ENCODE measurements around the gene SLC28A2.
"Not testable (repeated sequence)": the region's sequence is repeated elsewhere in the genome, so short reads cannot be mapped to it uniquely, and the experiment has no call there.

Gene SLC28A2, protein sequence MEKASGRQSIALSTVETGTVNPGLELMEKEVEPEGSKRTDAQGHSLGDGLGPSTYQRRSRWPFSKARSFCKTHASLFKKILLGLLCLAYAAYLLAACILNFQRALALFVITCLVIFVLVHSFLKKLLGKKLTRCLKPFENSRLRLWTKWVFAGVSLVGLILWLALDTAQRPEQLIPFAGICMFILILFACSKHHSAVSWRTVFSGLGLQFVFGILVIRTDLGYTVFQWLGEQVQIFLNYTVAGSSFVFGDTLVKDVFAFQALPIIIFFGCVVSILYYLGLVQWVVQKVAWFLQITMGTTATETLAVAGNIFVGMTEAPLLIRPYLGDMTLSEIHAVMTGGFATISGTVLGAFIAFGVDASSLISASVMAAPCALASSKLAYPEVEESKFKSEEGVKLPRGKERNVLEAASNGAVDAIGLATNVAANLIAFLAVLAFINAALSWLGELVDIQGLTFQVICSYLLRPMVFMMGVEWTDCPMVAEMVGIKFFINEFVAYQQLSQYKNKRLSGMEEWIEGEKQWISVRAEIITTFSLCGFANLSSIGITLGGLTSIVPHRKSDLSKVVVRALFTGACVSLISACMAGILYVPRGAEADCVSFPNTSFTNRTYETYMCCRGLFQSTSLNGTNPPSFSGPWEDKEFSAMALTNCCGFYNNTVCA

DNA sequence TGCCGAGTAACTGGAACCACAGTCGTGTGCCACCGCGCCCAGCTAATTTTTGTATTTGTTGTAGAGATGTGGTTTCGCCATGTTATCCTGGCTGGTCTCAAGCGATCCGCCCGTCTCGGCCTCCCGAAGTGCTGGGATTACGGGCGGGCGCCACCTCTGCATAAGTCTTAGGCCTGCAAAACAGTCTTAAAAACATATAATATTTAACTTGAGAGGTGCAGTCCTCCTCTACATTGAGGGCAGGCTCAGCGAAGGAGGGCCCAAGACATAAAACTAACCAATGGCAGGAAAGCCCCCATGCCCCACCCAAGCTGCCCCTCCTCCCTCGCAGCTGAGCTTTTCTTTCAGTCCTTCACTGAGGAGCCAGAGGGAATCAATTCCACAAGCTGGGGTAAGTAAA, at the start of gene SLC28A2:
Gene SLC28A2 (plus strand): TSS at position 347 of the 400 bp plus-strand sequence. CDS start 982 bp downstream, outside the sequence.
- no peak for DNase-seq

DNA sequence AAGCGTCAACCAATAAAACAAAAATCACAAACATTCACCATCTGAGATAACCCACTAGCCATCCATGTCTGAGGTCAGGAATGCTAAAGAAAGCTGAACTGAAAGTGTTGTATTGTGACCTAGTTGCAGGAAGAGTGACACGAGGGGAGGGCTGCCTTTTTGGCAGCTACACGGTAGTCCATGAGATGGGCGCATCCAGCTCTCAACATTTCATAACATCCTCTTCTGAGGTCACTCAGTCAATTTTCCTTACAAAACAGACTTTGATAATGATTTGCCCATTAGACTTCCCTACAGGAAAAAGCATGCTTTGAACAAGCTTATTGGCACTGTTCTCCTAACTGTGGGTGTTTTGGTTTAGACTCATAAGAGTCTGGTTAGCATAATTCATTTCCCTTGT, 48.9 kb upstream of the SLC28A2 start:
- no peak for DNase-seq

DNA sequence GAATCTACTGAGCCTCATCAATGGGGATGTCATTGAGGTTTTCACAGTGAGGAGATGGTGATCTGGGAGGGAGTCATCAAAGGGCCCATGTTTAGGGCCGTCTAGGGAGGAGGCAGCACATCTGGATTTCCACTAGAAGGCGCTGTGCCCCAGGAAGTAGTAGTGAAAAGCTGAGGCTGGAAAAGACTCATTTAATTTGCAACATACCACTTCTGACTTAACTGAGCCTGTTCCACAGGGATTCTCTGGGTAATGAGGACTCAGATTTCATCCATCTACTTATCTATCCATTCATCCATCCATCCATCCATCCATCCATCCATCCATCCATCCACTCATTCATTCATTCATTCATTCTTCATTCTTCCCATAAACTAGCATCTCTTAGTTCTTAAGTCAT, 46.8 kb upstream of the SLC28A2 start:
- DNase-seq: no peak

DNA sequence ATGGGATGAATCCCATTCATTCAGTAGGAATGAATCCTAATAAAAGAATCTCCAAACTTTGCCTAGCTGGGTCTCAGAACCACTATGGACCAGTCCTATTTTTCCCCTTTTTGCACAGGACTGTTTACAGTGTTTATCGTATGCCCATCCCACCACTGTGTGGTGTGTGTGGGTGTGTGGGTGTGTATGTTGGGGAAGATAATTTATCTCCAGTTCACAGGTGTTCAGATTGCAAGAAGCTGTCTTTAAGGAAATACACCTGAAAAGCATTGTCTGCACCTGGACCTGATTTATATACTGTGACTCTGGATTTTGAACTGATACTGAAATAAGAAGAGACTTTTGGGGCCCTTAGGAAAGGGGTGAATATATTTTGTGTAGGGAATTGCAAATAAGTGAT, 39.5 kb upstream of the SLC28A2 start:
- no peak for DNase-seq

DNA sequence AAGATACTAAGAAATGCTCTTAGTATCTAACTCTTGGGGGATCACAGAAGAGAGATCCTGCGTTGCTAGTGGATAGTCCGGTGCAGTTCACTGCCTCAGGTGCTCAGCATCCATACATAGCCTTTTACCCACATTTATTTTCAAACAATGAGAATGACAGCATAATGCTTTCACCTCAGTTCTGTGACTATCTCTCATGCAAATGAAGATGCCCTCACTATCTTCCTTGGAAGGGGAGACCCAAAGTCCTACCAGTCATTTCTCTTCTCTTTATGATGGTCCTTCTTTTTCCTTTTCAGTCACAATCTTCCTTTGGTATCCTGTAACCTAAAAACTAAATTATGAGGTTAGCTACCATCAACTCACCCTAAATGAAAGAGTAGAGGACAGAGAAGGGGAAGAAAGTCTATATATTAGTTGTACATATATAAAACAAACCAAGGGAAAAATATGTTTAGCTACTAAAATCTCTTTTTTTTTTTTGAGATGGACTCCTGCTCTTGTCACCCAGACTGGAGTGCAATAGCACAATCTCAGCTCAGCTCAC, 30.9 kb upstream of the SLC28A2 start:
- no peak for DNase-seq

DNA sequence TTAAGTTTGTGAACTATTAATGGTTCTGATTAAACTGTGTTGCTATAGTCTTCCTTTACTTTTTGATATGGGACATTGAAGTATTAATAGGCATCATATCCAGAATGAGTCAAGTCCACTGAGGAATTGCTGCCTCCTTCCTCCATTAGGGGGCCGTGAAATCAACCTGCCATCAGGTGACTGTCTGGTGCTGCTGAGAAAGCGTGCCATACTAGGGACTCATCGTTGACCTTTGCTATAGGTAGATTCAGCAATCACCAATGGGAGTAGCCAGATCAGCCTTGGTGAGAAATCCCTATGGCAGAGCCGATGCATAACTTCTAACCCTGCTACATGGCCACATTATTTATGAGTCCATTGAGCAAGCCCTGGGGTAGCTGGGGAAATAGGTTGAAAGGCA, 30.1 kb upstream of the SLC28A2 start:
- no peak for DNase-seq

DNA sequence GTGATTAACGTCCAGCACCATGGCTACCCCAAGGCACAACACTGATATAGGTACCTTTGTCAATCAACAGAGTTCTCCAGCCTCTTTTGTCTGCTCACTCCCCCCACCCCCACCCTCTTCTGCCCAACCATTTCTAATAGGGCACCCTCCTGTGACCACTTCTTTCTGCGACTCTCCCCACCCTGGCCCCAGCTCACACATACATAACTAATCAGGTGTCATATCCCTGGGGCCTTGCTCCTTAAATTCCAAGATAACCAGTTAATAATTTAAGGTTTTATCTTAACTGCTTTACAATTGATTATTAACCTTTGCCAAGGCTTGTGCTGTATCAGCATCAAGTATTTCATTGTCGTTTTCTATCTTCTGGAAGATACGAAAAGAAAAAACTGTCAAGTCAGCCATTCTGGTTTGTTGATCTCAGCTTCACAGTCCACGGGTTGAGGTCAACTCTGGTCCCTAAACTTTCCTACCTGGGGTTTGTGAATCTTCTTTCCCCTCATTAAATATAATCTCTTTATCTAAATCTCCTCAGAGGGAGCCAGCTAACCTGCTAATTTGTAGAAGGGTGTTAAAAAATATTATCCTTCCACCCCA, 27.3 kb upstream of the SLC28A2 start:
- DNase-seq: no peak

DNA sequence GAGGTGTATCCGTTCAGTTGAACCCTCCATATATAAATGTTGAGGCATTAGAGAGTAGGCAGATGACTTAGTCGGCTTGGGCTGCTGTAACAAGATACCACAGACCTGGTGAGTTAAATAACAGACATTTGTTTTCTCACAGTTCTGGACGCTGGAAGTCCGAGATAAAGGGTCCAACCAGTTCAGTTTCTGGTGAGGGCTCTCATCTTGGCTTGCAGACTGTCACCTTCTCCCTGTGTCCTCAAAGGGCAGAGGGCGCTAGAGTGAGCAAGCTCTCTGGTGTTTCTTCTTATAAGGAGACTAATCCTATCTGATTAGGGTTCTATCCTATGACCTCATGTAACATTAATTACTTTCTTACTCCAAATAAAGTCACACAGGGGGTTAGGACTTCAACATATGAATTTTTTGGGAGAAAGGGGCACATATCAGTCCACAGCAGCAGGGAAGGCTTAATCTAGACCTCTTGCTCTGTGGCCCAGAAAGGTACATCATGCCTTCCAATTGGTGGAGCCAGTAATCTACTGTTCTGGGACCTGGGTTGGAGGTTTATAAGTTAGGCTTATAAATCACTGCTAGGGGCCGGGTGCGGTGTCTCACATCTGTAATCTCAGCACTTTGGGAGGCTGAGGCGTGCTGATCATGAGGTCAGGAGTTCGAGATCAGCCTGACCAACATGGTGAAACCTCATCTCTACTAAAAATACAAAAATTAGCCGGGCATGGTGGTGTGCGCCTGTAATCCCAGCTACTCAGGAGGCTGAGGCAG, 26.3 kb upstream of the SLC28A2 start:
- no peak for DNase-seq

DNA sequence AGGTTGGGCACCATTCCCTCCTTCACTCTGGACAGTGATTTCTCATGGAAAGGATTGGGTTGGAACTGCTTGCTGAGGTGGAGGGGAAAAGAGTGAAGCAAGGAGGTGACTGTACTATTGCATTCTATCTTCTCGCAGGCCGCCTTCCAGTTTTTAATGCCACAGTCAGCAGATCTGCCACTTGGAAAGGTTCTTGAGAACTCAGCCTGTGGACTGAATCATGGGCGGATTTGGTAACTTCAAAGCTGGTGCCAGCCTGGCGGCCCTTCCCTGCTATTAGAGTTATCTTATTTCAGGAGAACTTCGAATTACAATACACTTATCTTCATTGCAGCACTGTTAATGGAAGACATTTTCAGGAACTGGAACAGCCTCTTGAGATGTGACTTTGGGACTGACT, 23.1 kb upstream of the SLC28A2 start:
- no peak for DNase-seq

DNA sequence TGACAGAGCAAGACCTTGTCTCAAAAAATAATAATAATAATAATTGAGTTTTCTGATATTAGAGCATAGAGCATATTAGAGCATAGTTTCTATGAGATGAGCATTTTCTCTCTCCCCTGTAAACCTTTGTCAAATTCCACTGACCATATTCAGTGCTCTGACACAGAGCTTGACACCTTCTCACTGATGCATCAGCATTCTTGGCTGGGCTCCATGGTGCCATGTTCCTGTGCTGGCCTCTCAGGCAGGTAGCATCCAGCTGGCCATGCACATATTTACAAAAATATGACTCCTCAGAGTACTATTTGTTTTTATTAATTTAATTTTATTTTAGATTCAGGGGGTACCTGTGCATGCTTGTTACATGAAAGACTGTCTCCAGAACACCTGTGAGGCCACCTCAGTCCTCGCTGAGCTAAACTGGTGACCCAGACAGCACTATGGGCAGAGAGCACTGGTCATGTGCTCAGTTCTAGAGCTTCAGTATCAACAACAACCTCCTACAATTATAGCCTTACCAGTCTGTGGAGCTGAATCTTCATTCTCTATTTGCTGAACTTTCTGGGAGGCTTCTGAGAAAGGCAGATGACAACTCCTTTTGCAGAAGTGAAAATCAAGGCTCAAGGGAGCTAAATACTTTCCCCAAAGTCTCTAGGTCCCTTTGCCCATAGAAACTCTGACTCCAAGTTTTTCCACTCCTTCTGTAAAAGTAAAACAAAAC, 21.6 kb upstream of the SLC28A2 start:
- no peak for DNase-seq

DNA sequence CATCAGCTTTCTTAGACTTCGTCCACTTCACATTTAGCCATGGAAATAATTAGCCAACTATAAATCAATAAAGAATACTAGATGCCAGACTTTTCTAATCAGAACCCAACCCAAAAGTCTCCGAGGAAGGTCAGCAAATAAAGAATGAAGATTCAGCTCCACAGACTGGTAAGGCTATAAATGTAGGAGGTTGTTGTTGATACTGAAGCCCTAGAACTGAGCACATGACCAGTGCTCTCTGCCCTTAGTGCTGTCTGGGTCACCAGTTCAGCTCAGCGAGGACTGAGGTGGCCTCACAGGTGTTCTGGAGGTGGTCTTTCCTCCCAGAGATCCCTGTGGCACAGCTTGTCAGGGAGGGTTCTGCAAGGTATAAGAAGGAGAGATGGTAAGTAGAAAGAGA, 20.9 kb upstream of the SLC28A2 start:
- no peak for DNase-seq

DNA sequence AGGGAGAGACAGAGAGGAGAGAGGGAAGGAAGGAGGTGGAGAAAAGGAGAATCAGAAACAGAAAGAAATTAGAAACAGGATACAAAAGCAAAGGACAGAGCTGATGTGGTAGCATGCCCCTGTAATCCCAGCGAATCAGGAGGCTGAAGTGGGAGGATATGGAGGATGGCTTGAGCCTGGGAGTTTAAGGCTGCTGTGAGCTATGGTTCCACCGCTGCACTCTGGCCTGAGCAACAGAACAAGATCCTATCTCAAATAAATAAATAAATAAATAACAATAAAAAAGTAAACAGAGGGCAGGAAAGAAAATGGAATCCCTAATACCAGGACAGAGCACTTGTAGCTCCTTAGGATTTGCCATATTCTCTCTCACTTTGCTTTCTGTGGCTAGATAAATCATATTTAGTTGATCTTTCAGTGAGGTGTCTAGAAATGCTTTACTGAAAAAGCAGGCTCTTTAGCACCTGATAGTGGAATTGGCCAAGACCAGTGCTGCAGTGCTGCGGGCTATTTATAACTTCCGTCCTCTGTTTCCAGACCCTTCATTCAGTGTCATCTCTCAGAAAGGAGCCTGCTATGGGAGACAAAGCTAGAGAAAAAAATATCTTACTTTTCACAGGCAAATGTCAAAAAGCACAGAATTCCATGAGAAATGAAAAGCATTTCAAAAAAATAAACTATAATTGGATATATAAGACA, 20.0 kb upstream of the SLC28A2 start:
- no peak for DNase-seq

DNA sequence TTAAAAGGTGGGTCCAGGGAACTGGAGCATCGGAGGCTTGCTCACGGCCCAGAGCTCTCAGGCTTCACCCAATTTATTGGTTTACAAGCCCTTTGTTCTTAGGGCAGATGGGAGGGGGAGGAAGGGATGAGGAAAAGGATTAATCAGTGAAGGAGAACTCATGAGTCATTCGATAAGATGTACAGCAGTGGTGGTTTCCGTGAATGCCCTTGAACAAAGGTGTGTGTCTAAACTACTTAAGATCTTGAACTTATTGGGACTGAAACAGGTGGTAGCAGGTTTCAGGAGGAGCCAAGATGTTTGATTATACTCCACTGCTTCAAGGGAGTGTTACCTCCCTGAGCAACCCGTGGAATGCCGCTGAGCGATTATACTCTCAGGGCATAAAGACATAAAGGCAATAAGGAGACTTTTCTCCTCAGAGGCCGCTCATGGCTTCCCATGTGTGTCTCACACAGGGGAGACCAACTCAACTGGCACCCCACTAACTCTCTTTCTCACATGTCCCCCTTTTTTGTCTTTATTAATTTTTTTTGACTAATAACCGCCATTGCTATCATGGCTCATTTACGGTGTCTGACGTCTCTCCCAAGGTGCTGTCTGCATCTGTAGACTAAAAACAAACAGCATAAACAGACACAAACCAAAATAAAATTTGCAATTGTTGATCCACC, 17.3 kb upstream of the SLC28A2 start:
- DNase-seq: no peak

DNA sequence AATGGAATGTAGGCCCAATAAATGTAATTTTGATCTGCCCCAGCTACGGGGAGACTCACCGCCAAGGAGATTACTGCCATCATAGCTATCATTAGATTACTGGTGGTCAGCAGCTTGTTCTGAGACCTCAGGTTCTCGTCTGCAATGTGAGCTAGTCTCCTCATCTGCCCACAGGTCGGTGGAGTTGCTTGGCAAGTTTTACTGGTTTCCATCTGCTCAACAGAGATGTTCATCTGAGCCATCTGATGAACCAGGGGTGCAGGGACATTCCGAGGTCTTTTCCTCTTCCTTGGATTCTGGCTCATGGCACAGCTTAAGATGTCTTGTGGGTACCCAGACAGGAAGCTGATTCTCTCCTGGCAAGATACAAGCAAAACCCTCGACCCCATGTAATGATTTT, 15.2 kb upstream of the SLC28A2 start:
- DNase-seq: not testable (repeated sequence)

DNA sequence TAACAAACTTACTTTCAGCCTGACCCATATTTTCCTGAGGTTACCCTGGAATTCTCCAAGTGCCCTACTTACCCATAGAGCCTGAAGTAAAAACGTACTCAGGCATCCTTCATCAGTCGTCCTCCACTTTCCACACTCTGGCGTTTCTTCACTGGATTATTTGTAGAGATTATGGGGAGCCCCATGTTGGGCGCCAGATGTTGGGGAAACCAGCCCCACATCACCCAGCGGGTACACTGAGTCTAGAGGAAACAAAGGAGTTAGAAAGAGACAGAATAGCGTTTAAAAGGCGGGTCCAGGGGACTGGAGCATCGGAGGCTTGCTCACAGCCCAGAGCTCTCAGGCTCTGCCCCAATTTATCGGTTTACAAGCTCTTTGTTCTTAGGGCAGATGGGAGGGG, 9.7 kb upstream of the SLC28A2 start:
- no peak for DNase-seq

DNA sequence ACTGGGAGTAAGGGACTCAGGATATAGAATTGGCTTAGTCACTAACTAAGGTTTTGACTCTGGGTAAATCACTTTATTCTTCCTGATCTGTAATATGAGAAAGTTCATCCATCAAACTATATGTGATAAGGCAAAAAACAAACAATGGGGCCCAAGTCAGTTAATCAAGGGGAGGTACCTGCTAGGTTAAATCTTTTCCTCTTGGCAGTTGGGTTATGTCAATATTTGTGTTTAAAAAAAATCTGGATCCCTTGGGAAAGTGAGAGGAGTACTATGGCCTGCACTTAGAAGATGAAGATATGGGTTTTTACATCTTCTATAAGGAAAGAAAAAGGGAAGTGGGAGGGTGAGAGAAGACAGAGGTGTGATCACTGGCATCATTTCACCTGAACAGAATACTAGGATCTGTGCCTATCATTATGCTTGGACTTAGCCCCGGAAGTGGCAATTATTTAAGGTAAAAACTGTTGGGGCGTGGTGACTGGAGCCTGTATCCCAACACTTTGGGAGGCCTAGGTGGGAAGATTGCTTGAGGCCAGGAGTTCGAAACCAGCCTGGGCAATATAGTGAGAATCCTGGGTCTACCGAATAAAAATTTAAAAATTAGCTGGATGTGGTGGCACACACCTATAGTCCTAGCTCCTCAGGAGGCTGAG, 2.8 kb upstream of the SLC28A2 start:
- no peak for DNase-seq

DNA sequence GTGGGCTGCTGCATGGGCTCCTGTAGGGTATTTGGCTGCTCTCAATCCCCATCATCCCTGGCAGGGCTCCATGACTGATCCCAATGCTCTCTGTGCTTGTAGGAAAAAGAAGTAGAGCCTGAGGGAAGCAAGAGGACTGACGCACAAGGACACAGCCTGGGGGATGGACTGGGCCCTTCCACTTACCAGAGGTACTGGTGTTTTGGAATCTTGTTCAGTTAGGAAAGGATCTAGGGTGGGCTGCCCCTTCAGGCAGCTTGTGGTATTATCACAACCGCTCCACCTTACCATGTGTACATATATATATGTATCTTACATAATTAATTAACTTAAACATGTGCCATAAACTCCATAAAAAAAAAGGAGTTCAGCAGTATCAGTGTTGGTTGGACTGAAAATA, 1.3 kb downstream of the SLC28A2 start:
- no peak for DNase-seq

DNA sequence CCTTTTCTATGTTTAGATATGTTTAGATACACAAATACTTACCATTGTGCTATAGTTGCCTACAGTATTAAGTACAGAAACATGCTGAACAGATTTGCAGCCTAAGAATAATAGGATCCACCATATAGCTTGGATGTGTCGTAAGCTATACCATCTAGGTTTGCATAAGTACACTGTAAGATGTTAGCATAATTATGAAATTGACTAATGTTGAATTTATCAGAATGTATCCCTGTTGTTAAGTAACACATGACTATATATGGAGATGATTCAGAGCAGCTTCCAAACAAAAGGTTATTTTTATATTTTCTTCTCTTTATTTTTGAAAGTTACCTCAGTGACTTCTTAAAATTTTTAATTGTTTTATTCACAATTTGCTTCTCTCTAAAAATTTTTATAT, 2.4 kb downstream of the SLC28A2 start:
- no peak for DNase-seq

DNA sequence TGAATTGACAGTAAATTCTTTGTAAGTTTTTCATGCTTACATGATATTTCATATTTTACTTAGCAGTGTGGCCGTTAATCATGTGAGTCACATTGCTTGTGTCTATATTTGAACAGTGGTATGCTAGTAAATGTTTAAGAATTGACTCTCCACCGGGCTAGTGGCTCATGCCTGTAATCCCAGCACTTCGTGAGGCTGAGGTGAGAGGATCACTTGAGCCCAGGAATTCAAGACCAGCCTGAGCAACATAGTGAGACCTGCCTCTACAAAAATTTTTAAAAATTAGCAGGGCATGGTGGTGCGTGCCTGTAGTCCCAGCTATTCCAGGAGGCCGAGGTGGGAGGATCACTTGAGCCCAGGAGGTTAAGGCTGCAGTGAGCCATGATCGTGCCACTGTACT, 2.8 kb downstream of the SLC28A2 start:
- DNase-seq: not testable (repeated sequence)

DNA sequence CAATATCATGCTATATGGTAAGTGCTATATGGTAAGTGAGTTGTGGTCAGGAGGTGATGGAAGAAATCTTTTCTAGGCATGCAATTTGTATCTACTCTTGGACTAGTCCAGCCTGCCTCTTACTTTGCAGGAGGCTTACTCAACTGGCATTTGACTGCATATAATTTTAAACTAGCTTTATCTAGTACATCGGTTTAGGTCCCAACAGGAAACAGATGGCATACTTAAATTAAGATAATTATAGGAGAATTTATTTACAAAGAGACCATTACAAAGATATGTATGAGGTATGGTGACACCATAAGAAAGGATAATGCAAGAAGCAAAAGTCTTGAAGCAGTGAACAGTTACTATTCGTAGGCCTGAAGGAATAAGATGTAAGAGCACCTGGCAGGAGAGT, 7.8 kb downstream of the SLC28A2 start:
- no peak for DNase-seq

Data from NCI-H1436 treated with DMSO at 0.1 percent for 48 hours (cell line).